ENCODE data around the gene IFT20.

Gene IFT20

DNA sequence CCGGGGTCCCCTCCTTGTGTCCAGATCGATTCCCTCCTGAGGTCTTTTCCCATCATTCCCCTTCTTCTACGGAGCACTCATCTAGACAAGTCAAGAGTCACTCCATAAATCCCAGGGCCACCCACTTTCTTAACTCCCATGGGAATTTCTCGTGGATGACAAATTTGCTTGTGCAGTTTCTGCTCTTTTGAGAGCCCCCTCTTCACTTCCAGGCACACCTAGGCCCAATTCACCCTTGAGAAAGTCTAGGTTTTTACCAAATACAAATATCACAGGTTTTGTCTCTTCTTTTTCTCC, 22.6 kb upstream of the IFT20 start:
- TF ChIP-seq, protein P1, sequence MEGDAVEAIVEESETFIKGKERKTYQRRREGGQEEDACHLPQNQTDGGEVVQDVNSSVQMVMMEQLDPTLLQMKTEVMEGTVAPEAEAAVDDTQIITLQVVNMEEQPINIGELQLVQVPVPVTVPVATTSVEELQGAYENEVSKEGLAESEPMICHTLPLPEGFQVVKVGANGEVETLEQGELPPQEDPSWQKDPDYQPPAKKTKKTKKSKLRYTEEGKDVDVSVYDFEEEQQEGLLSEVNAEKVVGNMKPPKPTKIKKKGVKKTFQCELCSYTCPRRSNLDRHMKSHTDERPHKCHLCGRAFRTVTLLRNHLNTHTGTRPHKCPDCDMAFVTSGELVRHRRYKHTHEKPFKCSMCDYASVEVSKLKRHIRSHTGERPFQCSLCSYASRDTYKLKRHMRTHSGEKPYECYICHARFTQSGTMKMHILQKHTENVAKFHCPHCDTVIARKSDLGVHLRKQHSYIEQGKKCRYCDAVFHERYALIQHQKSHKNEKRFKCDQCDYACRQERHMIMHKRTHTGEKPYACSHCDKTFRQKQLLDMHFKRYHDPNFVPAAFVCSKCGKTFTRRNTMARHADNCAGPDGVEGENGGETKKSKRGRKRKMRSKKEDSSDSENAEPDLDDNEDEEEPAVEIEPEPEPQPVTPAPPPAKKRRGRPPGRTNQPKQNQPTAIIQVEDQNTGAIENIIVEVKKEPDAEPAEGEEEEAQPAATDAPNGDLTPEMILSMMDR (IDR thresholded peaks at IDR 0.05) = no peak

DNA sequence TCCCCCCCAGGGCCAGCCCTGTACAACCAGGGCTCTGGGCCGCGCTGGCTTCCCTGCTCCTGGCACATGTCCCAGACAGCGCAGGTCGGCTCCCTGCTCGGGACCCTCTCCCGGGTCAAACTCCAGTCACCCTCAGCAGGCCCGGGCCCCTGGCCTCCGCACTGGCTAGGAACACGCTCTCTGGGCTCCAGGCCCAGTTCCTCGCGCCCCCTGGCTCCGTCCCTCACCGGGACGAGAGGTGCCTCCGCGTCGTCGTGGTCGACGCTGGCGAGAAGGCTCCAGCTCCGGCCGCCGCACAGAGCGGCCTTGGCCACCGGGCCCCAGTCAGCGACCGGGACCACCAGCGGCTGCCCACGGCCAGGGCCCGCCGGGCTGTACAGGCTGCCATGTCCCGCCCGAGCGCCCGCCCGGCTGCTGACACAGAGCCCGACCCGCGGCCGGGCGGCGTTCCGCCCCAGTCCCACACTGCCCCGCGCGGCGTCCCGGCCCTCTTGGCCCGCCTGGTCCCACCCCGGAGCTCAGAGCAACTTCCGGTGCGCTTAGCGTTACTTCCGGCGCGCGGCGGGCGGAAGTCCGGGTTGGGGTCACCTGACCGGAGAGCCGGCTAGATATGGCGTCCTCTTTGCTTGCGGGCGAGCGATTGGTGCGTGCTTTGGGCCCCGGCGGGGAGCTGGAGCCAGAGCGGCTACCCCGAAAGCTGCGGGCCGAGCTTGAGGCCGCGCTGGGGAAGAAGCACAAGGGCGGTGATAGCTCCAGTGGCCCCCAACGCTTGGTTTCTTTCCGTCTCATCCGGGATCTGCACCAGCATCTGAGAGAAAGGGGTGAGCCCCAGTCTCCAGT, 22.0 kb upstream of the IFT20 start, which contains the start of gene POLDIP2:
Gene POLDIP2 (minus strand): TSS at position 467 of the 840 bp plus-strand sequence. CDS start 79 bp downstream, at position 388.
- TF ChIP-seq, protein P1 (IDR thresholded peaks at IDR 0.05) = no peak

DNA sequence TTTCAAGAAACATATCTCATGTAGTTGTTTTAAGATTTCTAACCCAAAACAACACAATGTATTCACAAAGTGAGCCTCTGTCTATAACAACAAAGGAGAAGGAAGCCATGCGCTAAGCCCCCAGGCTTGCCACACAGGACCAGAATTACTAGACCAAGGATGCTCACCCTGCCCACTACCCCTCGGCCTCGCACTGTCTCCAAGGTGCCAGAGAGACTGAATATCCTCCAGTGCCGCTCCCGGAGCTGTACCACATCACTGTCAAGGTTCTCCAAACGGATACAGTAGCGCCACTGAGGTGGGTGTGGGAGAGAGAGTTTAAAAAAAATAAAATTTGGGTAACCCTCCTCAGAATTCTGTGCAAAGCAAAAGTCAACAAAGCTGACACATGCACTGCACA, 15.0 kb upstream of the IFT20 start:
- TF ChIP-seq, protein P1 (IDR thresholded peaks at IDR 0.05) = no peak

DNA sequence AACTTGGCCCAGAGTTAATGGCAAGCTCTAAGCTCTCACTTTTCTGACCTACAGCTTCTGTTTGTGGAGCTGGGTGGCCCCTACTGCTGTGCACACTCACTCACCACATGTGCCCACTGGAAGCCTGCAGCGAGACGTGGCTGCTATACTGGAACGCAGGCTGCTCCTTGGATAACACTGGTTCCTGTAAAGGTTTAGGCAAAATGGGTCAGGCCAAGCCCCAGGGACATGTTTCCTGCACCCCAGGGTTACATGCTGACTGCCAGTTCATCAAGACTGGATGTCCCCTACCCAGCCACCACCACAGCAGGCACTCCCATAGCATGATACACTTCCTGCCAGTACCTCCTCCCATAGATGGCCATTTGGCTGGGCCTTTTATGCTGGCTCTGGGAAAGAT, 13.7 kb upstream of the IFT20 start:
- TF ChIP-seq, protein P1 (IDR thresholded peaks at IDR 0.05) = no peak

DNA sequence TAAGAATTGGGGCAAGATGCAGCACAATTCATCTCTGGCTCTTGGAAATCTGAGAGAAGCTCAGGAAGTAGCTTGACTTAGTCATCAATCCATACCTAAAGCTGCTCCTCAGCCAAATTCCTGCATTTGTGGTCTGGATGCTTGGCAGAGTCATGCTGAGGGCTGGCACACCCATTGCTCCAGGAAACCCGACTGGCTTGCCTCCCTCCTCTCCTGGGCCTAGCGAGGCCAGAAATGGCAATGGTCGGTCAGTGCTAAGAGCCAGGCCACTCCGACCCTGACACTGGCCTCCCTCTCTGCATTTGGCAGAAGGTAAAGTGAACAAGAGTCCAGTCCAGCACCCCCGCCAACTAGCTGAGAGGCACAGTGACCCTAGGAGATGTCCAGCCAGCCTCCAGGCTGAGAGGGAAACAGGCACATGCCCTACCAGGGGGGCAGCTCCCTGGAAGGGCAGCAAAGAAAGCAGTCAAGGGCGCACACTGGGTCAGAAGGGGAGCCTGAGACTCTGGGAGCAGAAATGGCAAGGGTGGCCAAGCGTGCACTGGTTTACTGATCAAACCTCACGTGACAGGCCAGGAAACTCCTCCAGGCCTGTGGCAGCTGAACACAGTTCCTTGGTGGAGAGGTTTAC, 12.1 kb upstream of the IFT20 start:
- TF ChIP-seq, protein P1 (IDR thresholded peaks at IDR 0.05) = peak; percentile 29; the same call in 1 of the 2 replicates

DNA sequence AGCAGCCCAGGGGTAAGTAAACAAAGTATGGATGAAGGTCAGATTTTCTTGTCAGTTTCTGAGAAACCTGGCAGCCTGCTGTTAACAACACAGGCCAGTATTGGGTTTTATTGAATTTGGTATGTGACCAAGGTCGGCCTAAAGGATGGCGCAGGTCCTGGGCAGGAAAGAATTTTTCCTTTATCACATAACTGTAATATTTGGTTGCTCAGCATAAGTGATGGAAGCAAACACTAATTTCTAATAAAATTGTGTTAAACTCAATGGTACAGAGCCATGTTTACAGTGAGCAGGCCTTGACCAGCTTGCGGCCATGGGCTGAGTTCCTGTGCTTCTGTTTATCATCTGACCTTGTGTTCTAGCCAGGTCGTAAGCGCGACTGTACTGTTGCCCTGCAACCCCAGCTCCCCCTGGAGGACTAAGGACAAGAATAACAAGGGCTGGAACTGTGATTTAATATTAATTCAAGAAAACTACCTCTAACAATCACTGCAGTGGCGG, 11.5 kb upstream of the IFT20 start:
- TF ChIP-seq, protein P1 (IDR thresholded peaks at IDR 0.05) = peak; percentile 79

DNA sequence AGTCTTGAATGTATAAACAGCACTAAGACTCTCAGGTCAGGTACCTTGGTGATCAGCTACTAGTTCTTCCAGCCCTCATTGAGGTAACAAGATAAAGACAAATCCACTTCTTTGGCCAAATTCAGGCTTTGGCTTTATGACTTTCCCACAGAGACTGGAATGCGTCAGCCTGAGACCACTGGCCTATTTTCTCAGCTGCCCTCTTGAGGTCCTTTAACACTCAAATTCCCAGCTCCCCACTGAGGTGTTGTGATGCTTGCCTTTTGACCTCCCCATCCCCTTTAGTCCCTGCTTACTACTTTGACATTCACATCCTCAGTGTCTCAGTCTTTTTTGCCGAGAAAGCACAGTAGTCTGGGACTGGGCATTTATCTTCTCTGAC, 10.9 kb upstream of the IFT20 start:
- TF ChIP-seq, protein P1 (IDR thresholded peaks at IDR 0.05) = no peak
